H1 (cell line): ENCODE results near the gene MCC. TPM values are rescaled to one million over a fixed set of nuclear protein-coding genes. Genes with fewer than 3 reads are reported as not detected.

Experiments used
- CTCF ChIA-PET: fragments of 300-600 bp; sonication (Branson Sonifier 250); formaldehyde crosslinking; loops from one replicate; lab custom pipeline; 2021; ENCODE audit not compliant: partially characterized antibody; lab: Charles Lee
- POLR2A ChIA-PET: fragments of 300-600 bp; sonication (Branson Sonifier 250); formaldehyde crosslinking; loops from one replicate; lab custom pipeline; 2021; ENCODE audit warnings: inconsistent platforms; ENCODE audit not compliant: partially characterized antibody; lab: Charles Lee
- DNase-seq, 2 experiments: peaks; one replicate each; pipeline versions ENCODE4 v3.0.0 to v3.0.0-alpha.2; 2010 to 2022; ENCODE audit warnings: low spot score in 2 of 2, low read depth in 1 of 2, mixed read lengths in 1 of 2
- FAIRE-seq: peaks from 2 replicates; lab custom pipeline; 2011; peaks lifted over from hg19 to GRCh38; lab: Jason Lieb, UNC
- H2AFZ ChIP-seq: 2 replicates; pipeline ENCODE4 v1.8.1; 2012; ENCODE audit warnings: low read length, inconsistent platforms
- H2AK5ac ChIP-seq: 2 replicates; pipeline ENCODE4 v1.6.1; 2013; ENCODE audit warnings: low read depth, low read length
- H2BK120ac ChIP-seq: replicated peaks from 2 replicates; pipeline ENCODE3; 2013; ENCODE audit warnings: low read depth, low read length, inconsistent platforms
- H2BK12ac ChIP-seq: 2 replicates; pipeline ENCODE4 v1.6.1; 2013; ENCODE audit warnings: low read depth, low read length
- H2BK15ac ChIP-seq: 2 replicates; pipeline ENCODE4 v1.6.1; 2013; ENCODE audit warnings: low read length
- H2BK20ac ChIP-seq: 2 replicates; pipeline ENCODE4 v1.6.1; 2013; ENCODE audit warnings: low read length
- H2BK5ac ChIP-seq: 2 replicates; pipeline ENCODE4 v1.6.1; 2013; ENCODE audit warnings: low read depth, low read length
- H3K14ac ChIP-seq: 2 replicates; pipeline ENCODE4 v1.6.1; 2013; ENCODE audit warnings: inconsistent platforms; ENCODE audit not compliant: insufficient read length
- H3K18ac ChIP-seq: 2 replicates; pipeline ENCODE4 v1.6.1; 2013; ENCODE audit warnings: low read length; ENCODE audit errors: extremely low read depth
- H3K23ac ChIP-seq: 2 replicates; pipeline ENCODE4 v1.6.1; 2013; ENCODE audit warnings: inconsistent platforms; ENCODE audit not compliant: insufficient read length
- H3K23me2 ChIP-seq: 2 replicates; pipeline ENCODE4 v1.6.1; 2013; ENCODE audit warnings: low read depth, low read length
- H3K27ac ChIP-seq: 2 replicates; pipeline ENCODE4 v1.6.1; 2011; ENCODE audit warnings: low read depth, low read length, inconsistent platforms
- H3K27me3 ChIP-seq, 4 experiments: replicated peaks in 1 of 4; 1 replicate in 1 of 4; 2 replicates in 3 of 4; pipeline versions ENCODE4 v1.6.1 to v1.8.1; 2011 to 2013; ENCODE audit warnings: low read length in 3 of 4, mild to moderate bottlenecking in 3 of 4, inconsistent platforms in 2 of 4, mixed read lengths in 2 of 4, moderate library complexity in 1 of 4; ENCODE audit not compliant: control insufficient read depth in 3 of 4, insufficient read depth in 3 of 4; ENCODE audit errors: extremely low read depth in 1 of 4
- H3K36me3 ChIP-seq, 4 experiments: 2 replicates each; pipeline versions ENCODE4 v1.6.1 to v1.8.1; 2011 to 2013; ENCODE audit warnings: mild to moderate bottlenecking in 4 of 4, low read length in 3 of 4, moderate library complexity in 2 of 4, control low read depth in 1 of 4, inconsistent platforms in 1 of 4; ENCODE audit not compliant: insufficient read depth in 4 of 4, control insufficient read depth in 2 of 4
- H3K4ac ChIP-seq: replicated peaks from 2 replicates; pipeline ENCODE3; 2013; ENCODE audit warnings: low read length, low read depth, mixed read lengths, inconsistent platforms; ENCODE audit not compliant: insufficient read length
- H3K4me1 ChIP-seq, 4 experiments: replicated peaks in 1 of 4; 1 replicate in 1 of 4; 2 replicates in 3 of 4; pipeline versions ENCODE4 v1.6.1 to v1.8.1; 2011 to 2013; ENCODE audit warnings: low read length in 3 of 4, inconsistent platforms in 2 of 4, mixed read lengths in 1 of 4; ENCODE audit not compliant: insufficient read depth in 4 of 4, control insufficient read depth in 3 of 4
- H3K4me2 ChIP-seq, 2 experiments: 2 replicates each; pipeline versions ENCODE4 v1.6.1 to v1.8.1; 2011 to 2013; ENCODE audit warnings: low read depth in 2 of 2, low read length in 2 of 2, control low read depth in 1 of 2, inconsistent platforms in 1 of 2, mild to moderate bottlenecking in 1 of 2; ENCODE audit not compliant: insufficient read depth in 1 of 2
- H3K4me3 ChIP-seq, 4 experiments: fragments of 200-600, 300-600 bp in 1 of 4; sonication (generic), shearing (Covaris generic), sonication (Bioruptor Twin) in 1 of 4; 2 replicates each; pipeline versions ENCODE4 v1.5.1 to v1.8.1; 2011 to 2016; ENCODE audit warnings: low read length in 4 of 4, low read depth in 3 of 4, control low read depth in 2 of 4, inconsistent platforms in 2 of 4, mild to moderate bottlenecking in 2 of 4, mixed read lengths in 1 of 4, moderate library complexity in 1 of 4; ENCODE audit not compliant: insufficient read depth in 2 of 4; ENCODE audit errors: extremely low read depth in 1 of 4
- H3K56ac ChIP-seq: replicated peaks from 2 replicates; pipeline ENCODE3; 2013; ENCODE audit warnings: low read depth, mild to moderate bottlenecking, mixed read lengths, low read length, inconsistent platforms; ENCODE audit not compliant: insufficient read length
- H3K79me1 ChIP-seq: 2 replicates; pipeline ENCODE4 v1.6.1; 2013; ENCODE audit warnings: low read depth, low read length, control low read depth
- H3K79me2 ChIP-seq, 2 experiments: 2 replicates each; pipeline versions ENCODE4 v1.6.1 to v1.8.1; 2012 to 2013; ENCODE audit warnings: low read length in 2 of 2, mild to moderate bottlenecking in 2 of 2, inconsistent platforms in 1 of 2; ENCODE audit not compliant: insufficient read depth in 2 of 2, control insufficient read depth in 1 of 2
- H3K9ac ChIP-seq, 4 experiments: replicated peaks in 1 of 4; 1 replicate in 1 of 4; 2 replicates in 3 of 4; pipeline versions ENCODE4 v1.6.1 to v1.8.1; 2011 to 2013; ENCODE audit warnings: low read depth in 3 of 4, low read length in 3 of 4, control low read depth in 2 of 4, mild to moderate bottlenecking in 2 of 4, moderate library complexity in 2 of 4, inconsistent platforms in 1 of 4; ENCODE audit errors: extremely low read depth in 1 of 4
- H3K9me3 ChIP-seq, 2 experiments: 2 replicates each; pipeline versions ENCODE4 v1.6.1 to v1.8.1; 2012 to 2013; ENCODE audit warnings: mild to moderate bottlenecking in 2 of 2, moderate library complexity in 2 of 2, control low read depth in 1 of 2, inconsistent platforms in 1 of 2, low read depth in 1 of 2, low read length in 1 of 2, mixed read lengths in 1 of 2; ENCODE audit not compliant: insufficient read depth in 2 of 2
- H4K20me1 ChIP-seq, 2 experiments: replicated peaks in 1 of 2; 2 replicates each; pipeline versions ENCODE3 to v1.8.1; 2011 to 2013; ENCODE audit warnings: inconsistent platforms in 2 of 2, low read length in 2 of 2, mild to moderate bottlenecking in 1 of 2; ENCODE audit not compliant: insufficient read depth in 2 of 2, control insufficient read depth in 1 of 2
- H4K5ac ChIP-seq: 2 replicates; pipeline ENCODE4 v1.6.1; 2013; ENCODE audit warnings: low read length, low read depth, mixed read lengths, inconsistent platforms; ENCODE audit not compliant: insufficient read length
- H4K8ac ChIP-seq: 2 replicates; pipeline ENCODE4 v1.8.0; 2013; ENCODE audit warnings: mild to moderate bottlenecking, moderate library complexity, low read length, inconsistent platforms; ENCODE audit not compliant: insufficient read depth; ENCODE audit errors: extremely low read depth
- H4K91ac ChIP-seq: replicated peaks from 2 replicates; pipeline ENCODE3; 2013; ENCODE audit warnings: low read length, mixed read lengths, inconsistent platforms; ENCODE audit not compliant: insufficient read length
- BACH1 ChIP-seq: IDR thresholded peaks from 2 replicates; pipeline ENCODE4 v1.6.1; 2012; ENCODE audit warnings: low read length, improper control_type of control experiment
- CBX8 ChIP-seq: fragments of 300-800, 300-1000 bp; sonication (generic); IDR thresholded peaks from 2 replicates; pipeline ENCODE4 v1.7.1; 2016; ENCODE audit warnings: low read depth, low read length, borderline replicate concordance
- CEBPB ChIP-seq: IDR thresholded peaks from 2 replicates; pipeline ENCODE4 v1.6.1; 2012; ENCODE audit warnings: low read depth, low read length
- CHD2 ChIP-seq: IDR thresholded peaks from 2 replicates; pipeline ENCODE4 v1.6.1; 2012; ENCODE audit warnings: low read length, improper control_type of control experiment
- JUN ChIP-seq: IDR thresholded peaks from 2 replicates; pipeline ENCODE4 v1.6.1; 2011; ENCODE audit warnings: low read depth, mild to moderate bottlenecking, improper control_type of control experiment, low read length
- MAFK ChIP-seq: IDR thresholded peaks from 2 replicates; pipeline ENCODE4 v1.6.1; 2012; ENCODE audit warnings: low read depth, mild to moderate bottlenecking, improper control_type of control experiment, low read length
- NRF1 ChIP-seq: IDR thresholded peaks from 2 replicates; pipeline ENCODE4 v1.6.1; 2011; ENCODE audit warnings: mild to moderate bottlenecking, low read depth, low read length, improper control_type of control experiment
- PHF8 ChIP-seq: fragments of 200-600 bp; sonication (generic); conservative IDR thresholded peaks from 2 replicates; pipeline ENCODE4 v1.7.1; 2012; ENCODE audit warnings: low read depth, mild to moderate bottlenecking, inconsistent platforms, low read length, moderate library complexity
- RBBP5 ChIP-seq: IDR thresholded peaks from 2 replicates; pipeline ENCODE4 v1.7.1; 2012; ENCODE audit warnings: low read depth, mild to moderate bottlenecking, inconsistent platforms, low read length, moderate library complexity, borderline replicate concordance
- SIRT6 ChIP-seq: IDR thresholded peaks from one replicate; pipeline ENCODE4 v1.7.1; 2012; ENCODE audit warnings: low read length, inconsistent platforms
- SP4 ChIP-seq: IDR thresholded peaks from 2 replicates; pipeline ENCODE4 v1.6.1; 2012; ENCODE audit warnings: low read length, inconsistent platforms
- SRF ChIP-seq: IDR thresholded peaks from 2 replicates; pipeline ENCODE4 v1.6.1; 2011; ENCODE audit warnings: mild to moderate bottlenecking, low read depth, low read length, moderate library complexity
- TAF7 ChIP-seq: optimal IDR thresholded peaks from 2 replicates; pipeline ENCODE3; 2011; ENCODE audit warnings: low read depth, mild to moderate bottlenecking, inconsistent platforms, low read length, moderate library complexity, borderline replicate concordance
- WGBS, 2 experiments: shearing (Covaris generic) in 1 of 2; methylation state at CpG; one replicate each; pipeline versions ENCODE4 v1.1.6 to v1.1.7; 2013 to 2015; ENCODE audit warnings: low lambda C conversion rate in 2 of 2, mixed read lengths in 2 of 2, inconsistent platforms in 1 of 2, low coverage in 1 of 2, missing lambda C conversion rate in 1 of 2; ENCODE audit not compliant: insufficient replicate concordance in 2 of 2, insufficient coverage in 1 of 2, insufficient read length in 1 of 2; ENCODE audit errors: extremely low coverage in 1 of 2, missing lambda C conversion rate in 1 of 2; 5-methylcytosine and 5-hydroxymethylcytosine counted together
- polyA plus RNA-seq, 7 experiments: library from polyadenylated mRNA; depleted of rRNA in 3 of 7; stranded (reverse) in 5 of 7; unstranded in 2 of 7; fragments of >200 nt in 5 of 7; fragments of 200-250 nt in 2 of 7; gene quantifications; 1 replicate in 5 of 7; 2 replicates in 1 of 7; 4 replicates in 1 of 7; pipeline versions ENCODE4 v1.2.1 to v1.2.3, GENCODE V29; 2011 to 2013; ENCODE audit warnings: missing spikeins in 2 of 7, mixed read lengths in 2 of 7
- total RNA-seq: library from RNA; stranded (reverse); fragmentation: NEBNext Ultra II Directional; extraction: Animal tissue kit (Norgen Biotek cat#: 25700); gene quantifications from 2 replicates; pipeline ENCODE4 v1.2.1, GENCODE V29; 2021
- TF ChIP-seq, protein P1 (sequence below): IDR thresholded peaks from 2 replicates; pipeline ENCODE4 v1.6.1; 2012; ENCODE audit warnings: low read length, inconsistent platforms

The MCC gene
- total and polyA plus RNA-seq, 2 of the 8 experiments (the other 6 are each of a cell fraction or from before 2014, with no cell fraction given): 2.6 to 18.3 TPM

DNA sequence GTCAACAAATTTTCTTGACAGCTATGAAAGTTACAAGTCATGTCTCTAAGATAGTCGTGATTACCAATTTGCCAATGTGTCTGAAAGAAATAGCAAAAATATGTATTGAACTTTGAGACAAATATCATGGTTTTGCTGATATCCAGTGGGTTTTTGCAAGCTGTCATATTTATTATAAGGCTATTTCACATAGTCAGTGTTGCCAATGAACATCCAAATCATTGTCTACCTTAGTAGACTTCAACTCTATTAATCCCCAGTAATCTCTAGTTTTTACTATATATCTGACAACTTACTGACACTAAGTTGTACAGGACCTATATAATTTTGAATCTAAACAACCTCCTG, 256.6 kb downstream of the MCC start:
- POLR2A ChIA-PET: interaction anchor here (0.6 kb wide), 1 partner anchor 14 kb away, joined by 3 read pairs; no protein-coding TSS in a partner anchor
- H3K4me2 ChIP-seq: no peak overlapping the region
- H3K4me3 ChIP-seq: no peak overlapping the region

More for the DNA sequence above, 256.6 kb downstream of the MCC start:
- no peak overlapping the region for H4K91ac ChIP-seq
- H3K14ac ChIP-seq: no peak overlapping the region
- H4K20me1 ChIP-seq: no peaks in the 10 kb centered on the region
- H2BK20ac ChIP-seq: no peak overlapping the region
- peaks cover 0 to 9% of the 10 kb centered on the region in 2 experiments; a peak in 1 of 4 replicates for H3K79me2 ChIP-seq
- no peaks in the 10 kb centered on the region for H3K9me3 ChIP-seq
- TF ChIP-seq RBBP5: no peak
- no peak for TF ChIP-seq MAFK
- TF ChIP-seq BACH1: no peak
- TF ChIP-seq JUN: no peak
- no peak for TF ChIP-seq CEBPB
- no peak for TF ChIP-seq CBX8
- TF ChIP-seq SIRT6: no peak
- no peak for TF ChIP-seq SRF
- TF ChIP-seq SP4: no peak
- TF ChIP-seq, protein P1, sequence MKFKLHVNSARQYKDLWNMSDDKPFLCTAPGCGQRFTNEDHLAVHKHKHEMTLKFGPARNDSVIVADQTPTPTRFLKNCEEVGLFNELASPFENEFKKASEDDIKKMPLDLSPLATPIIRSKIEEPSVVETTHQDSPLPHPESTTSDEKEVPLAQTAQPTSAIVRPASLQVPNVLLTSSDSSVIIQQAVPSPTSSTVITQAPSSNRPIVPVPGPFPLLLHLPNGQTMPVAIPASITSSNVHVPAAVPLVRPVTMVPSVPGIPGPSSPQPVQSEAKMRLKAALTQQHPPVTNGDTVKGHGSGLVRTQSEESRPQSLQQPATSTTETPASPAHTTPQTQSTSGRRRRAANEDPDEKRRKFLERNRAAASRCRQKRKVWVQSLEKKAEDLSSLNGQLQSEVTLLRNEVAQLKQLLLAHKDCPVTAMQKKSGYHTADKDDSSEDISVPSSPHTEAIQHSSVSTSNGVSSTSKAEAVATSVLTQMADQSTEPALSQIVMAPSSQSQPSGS: no peak
- TF ChIP-seq NRF1: no peak
- no peak for TF ChIP-seq TAF7
- no peak for TF ChIP-seq PHF8
- no peak for TF ChIP-seq CHD2
- H4K8ac ChIP-seq: no peak overlapping the region
- no peak overlapping the region for H3K23ac ChIP-seq
- peaks cover 0 to 8% (median 5%) of the 10 kb centered on the region in 4 experiments; a peak in 4 of 7 replicates for H3K4me1 ChIP-seq
- H3K4ac ChIP-seq: no peak overlapping the region
- 93% methylated on average over 1 of the region's 1 CpG; no CpG with 5 or more reads in 1 of the 2 experiments for WGBS, 2 experiments
- H3K18ac ChIP-seq: no peak overlapping the region
- H3K9ac ChIP-seq: no peak overlapping the region
- DNase-seq: no peak
- no peak overlapping the region for H2AK5ac ChIP-seq
- no peaks in the 10 kb centered on the region for H3K79me1 ChIP-seq
- H4K5ac ChIP-seq: no peak overlapping the region
- no peak overlapping the region for H2BK5ac ChIP-seq
- no peak overlapping the region for H3K56ac ChIP-seq
- no peak overlapping the region for H2AFZ ChIP-seq
- H2BK120ac ChIP-seq: no peak overlapping the region
- H3K27ac ChIP-seq: no peak overlapping the region
- no peaks in the 10 kb centered on the region for H3K36me3 ChIP-seq
- no peak overlapping the region for H2BK15ac ChIP-seq
- no peak for FAIRE-seq
- H2BK12ac ChIP-seq: no peak overlapping the region
- no peaks in the 10 kb centered on the region for H3K23me2 ChIP-seq
- CTCF ChIA-PET: no interaction called here
- H3K27me3 ChIP-seq: no peaks in the 10 kb centered on the region
